Breast epithelium (tissue), 3 donors: ENCODE measurements around the gene ARHGEF26.

Experiments
- CTCF ChIP-seq, 3 donors: fragments of 450-650 bp; IDR thresholded peaks; one replicate each; pipeline ENCODE4 v1.5.1; 2016 to 2017; ENCODE audit warnings: antibody characterized with exemption in 3 of 3, mild to moderate bottlenecking in 3 of 3, moderate library complexity in 3 of 3
- POLR2A ChIP-seq: fragments of 450-650 bp; IDR thresholded peaks from one replicate; pipeline ENCODE4 v1.6.1; 2016; ENCODE audit warnings: antibody characterized with exemption, mild to moderate bottlenecking, moderate library complexity
- POLR2AphosphoS5 ChIP-seq, 3 donors: sonication (generic); formaldehyde crosslinking; IDR thresholded peaks; one replicate each; pipeline ENCODE4 v1.6.1; 2017; ENCODE audit warnings: antibody characterized with exemption in 3 of 3

- no peak for TF ChIP-seq CTCF (IDR thresholded peaks at IDR 0.05)
- TF ChIP-seq POLR2AphosphoS5 (IDR thresholded peaks at IDR 0.05): no peak
- TF ChIP-seq POLR2A: no peak
Measured at GRCh38 chr3:154225536-154225935, 104.3 kb downstream of the ARHGEF26 start.
